A673 (cell line): Measurements from ENCODE around the gene ZC3H6. TPM values are rescaled to one million over a fixed set of nuclear protein-coding genes. Genes with fewer than 3 reads are reported as not detected.

ENCODE experiments used
- BruUV-seq: library from RNA; stranded (reverse); fragments of 400-500 nt; replicated peaks from 2 replicates; lab custom pipeline; 2021; lab: Mats Ljungman, UMichigan
- CTCF ChIA-PET: fragments of 300-600 bp; sonication (Branson Sonifier 250); formaldehyde crosslinking; loops from one replicate; lab custom pipeline; 2022; ENCODE audit warnings: antibody characterized with exemption; lab: Charles Lee
- POLR2A ChIA-PET: fragments of 300-600 bp; sonication (Branson Sonifier 250); formaldehyde crosslinking; loops from one replicate; lab custom pipeline; 2022; ENCODE audit warnings: antibody characterized with exemption; ENCODE audit not compliant: low non-redundant PET; lab: Charles Lee
- DNase-seq: peaks from one replicate; pipeline ENCODE4 v3.0.0-alpha.2; 2015; ENCODE audit warnings: low spot score
- H3K27ac ChIP-seq: fragments of 200-600 bp; sonication (generic); 2 replicates; pipeline ENCODE4 v1.5.1; 2016; ENCODE audit warnings: mixed run types, low read depth, mild to moderate bottlenecking, mixed read lengths, antibody characterized with exemption, low read length; ENCODE audit not compliant: poor library complexity, severe bottlenecking
- H3K27me3 ChIP-seq: fragments of 200-600 bp; sonication (generic); replicated peaks from 2 replicates; pipeline ENCODE4 v1.6.1; 2017; ENCODE audit warnings: mixed run types, low read depth, mild to moderate bottlenecking, mixed read lengths, antibody characterized with exemption, low read length; ENCODE audit not compliant: insufficient read depth, poor library complexity
- H3K36me3 ChIP-seq: fragments of 200-600 bp; sonication (generic); 2 replicates; pipeline ENCODE4 v1.6.1; 2016; ENCODE audit warnings: mixed run types, mild to moderate bottlenecking, mixed read lengths, antibody characterized with exemption, low read length; ENCODE audit not compliant: insufficient read depth, poor library complexity, severe bottlenecking
- H3K4me1 ChIP-seq: fragments of 200-600 bp; sonication (generic); 2 replicates; pipeline ENCODE4 v1.6.1; 2017; ENCODE audit warnings: mixed run types, mild to moderate bottlenecking, mixed read lengths, antibody characterized with exemption, low read length; ENCODE audit not compliant: insufficient read depth, poor library complexity, severe bottlenecking
- H3K4me3 ChIP-seq: fragments of 200-600 bp; sonication (generic); 2 replicates; pipeline ENCODE4 v1.5.1; 2016; ENCODE audit warnings: low read depth, mixed run types, mild to moderate bottlenecking, mixed read lengths, low read length; ENCODE audit not compliant: poor library complexity, severe bottlenecking
- H3K9me3 ChIP-seq: fragments of 200-600 bp; sonication (generic); 2 replicates; pipeline ENCODE4 v1.6.1; 2016; ENCODE audit warnings: mixed run types, low read depth, mild to moderate bottlenecking, mixed read lengths, antibody characterized with exemption, low read length; ENCODE audit not compliant: poor library complexity, severe bottlenecking
- EZH2 ChIP-seq: fragments of 200-600 bp; sonication (generic); IDR thresholded peaks from 2 replicates; pipeline ENCODE4 v1.6.1; 2017; ENCODE audit warnings: borderline replicate concordance, low read depth, mild to moderate bottlenecking, mixed read lengths, antibody characterized with exemption, low read length; ENCODE audit not compliant: poor library complexity, severe bottlenecking
- intact Hi-C: fragments of 100-400 bp; cut with micrococcal nuclease; formaldehyde crosslinking; loops from one replicate; pipeline ENCODE4 v1.10.0; 2022; ENCODE audit not compliant: unreplicated experiment
- total RNA-seq: library from RNA; stranded (reverse); gene quantifications from 2 replicates; pipeline ENCODE4 v1.2.3, GENCODE V29; 2021
- TF ChIP-seq, protein P1 (sequence below): fragments of 300-800, 200-600 bp; sonication (generic); conservative IDR thresholded peaks from 2 replicates; pipeline ENCODE4 v1.5.1; 2017; ENCODE audit warnings: low read depth, mild to moderate bottlenecking, antibody characterized with exemption, low read length, moderate library complexity, mixed read lengths

Gene ZC3H6
- total RNA-seq, 1 experiment from 2014 or later, result 7.6 TPM

DNA sequence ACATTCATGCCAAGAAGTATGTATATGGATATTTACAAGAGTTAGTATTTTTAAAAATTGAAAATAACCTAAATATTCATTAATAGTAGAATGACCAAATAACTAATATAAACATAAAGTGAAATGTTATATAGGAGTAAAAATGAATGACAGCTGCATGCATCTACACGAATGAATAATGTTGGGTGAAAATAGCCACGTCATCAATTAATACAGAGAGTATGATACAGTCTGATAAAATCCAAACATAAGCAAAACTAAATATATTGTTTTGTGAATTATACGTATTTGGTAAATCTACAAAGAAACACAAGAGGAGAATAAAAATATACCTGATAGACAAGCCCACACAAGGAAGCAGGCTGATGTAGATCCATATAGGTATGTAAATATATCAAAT, 45.0 kb upstream of the ZC3H6 start:
- Histone ChIP-seq H3K27me3 (no peaks in the 10 kb centered on the region), H3K4me1 (peaks cover 11% of the 10 kb centered on the region), H3K36me3 (peaks cover 9% of the 10 kb centered on the region), H3K9me3 (no peaks in the 10 kb centered on the region), H3K27ac (no peak overlapping the region), H3K4me3 (no peak overlapping the region)
- DNase-seq, result no peak
- TF ChIP-seq, protein P1, sequence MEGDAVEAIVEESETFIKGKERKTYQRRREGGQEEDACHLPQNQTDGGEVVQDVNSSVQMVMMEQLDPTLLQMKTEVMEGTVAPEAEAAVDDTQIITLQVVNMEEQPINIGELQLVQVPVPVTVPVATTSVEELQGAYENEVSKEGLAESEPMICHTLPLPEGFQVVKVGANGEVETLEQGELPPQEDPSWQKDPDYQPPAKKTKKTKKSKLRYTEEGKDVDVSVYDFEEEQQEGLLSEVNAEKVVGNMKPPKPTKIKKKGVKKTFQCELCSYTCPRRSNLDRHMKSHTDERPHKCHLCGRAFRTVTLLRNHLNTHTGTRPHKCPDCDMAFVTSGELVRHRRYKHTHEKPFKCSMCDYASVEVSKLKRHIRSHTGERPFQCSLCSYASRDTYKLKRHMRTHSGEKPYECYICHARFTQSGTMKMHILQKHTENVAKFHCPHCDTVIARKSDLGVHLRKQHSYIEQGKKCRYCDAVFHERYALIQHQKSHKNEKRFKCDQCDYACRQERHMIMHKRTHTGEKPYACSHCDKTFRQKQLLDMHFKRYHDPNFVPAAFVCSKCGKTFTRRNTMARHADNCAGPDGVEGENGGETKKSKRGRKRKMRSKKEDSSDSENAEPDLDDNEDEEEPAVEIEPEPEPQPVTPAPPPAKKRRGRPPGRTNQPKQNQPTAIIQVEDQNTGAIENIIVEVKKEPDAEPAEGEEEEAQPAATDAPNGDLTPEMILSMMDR, result no peak
- no peak for TF ChIP-seq EZH2
- ChIA-PET CTCF (no interaction called here), POLR2A (no interaction called here)
- no TSS peak for BruUV-seq
- intact Hi-C loops, result no loop called here

DNA sequence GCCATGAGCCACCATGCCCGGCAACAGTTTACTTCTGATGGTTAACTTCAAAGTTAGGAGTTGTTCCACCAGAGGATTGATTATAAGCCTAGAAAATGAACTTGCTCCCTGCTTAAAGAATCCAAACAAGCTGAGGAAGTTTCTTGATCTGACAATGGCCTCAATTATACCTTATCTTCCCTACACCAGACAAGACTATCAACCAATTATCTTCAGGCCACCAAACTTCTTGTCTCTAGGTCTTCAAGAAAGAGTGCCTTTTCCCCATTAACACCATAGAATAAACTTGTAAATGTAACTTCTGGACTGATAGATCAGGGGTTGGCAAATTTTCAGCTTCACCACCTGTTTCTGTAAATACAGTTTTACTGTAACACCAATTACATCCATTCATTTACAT, 35.5 kb upstream of the ZC3H6 start:
- ChIA-PET POLR2A (no interaction called here), CTCF (no interaction called here)
- no peak overlapping the region for H3K4me3 ChIP-seq
- peaks cover 6% of the 10 kb centered on the region for H3K36me3 ChIP-seq
- no peak for DNase-seq
- BruUV-seq, result no TSS peak
- no peaks in the 10 kb centered on the region for H3K9me3 ChIP-seq
- no peaks in the 10 kb centered on the region for H3K27me3 ChIP-seq
- intact Hi-C loops, result no loop called here
- H3K4me1 ChIP-seq, result no peaks in the 10 kb centered on the region
- TF ChIP-seq, protein P1, result no peak
- no peak for TF ChIP-seq EZH2
- H3K27ac ChIP-seq, result no peak overlapping the region

DNA sequence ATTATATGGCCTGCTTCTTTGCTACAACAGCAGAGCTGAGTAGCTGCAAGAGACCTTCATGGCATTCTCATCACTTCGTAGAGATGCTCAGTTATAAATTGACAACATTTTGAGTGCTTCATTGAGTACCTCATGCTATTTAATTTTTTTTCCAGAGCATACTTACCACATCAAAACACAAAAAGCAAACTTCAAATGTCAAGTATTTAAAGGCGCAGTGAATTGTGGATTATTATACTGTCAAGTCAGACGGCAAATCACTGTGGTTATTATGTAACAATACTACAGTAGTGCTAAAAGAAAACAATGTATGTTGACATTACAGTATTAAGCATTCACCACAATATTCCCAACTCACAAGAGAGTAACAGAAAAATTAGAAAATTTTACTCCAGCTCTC, 33.0 kb upstream of the ZC3H6 start:
- intact Hi-C loops, result no loop called here
- POLR2A ChIA-PET, result no interaction called here

More for the DNA sequence above, 33.0 kb upstream of the ZC3H6 start:
- TF ChIP-seq, protein P1, result no peak
- Histone ChIP-seq H3K27me3 (no peaks in the 10 kb centered on the region), H3K9me3 (peaks cover 4% of the 10 kb centered on the region), H3K27ac (no peak overlapping the region), H3K4me1 (no peaks in the 10 kb centered on the region), H3K4me3 (no peak overlapping the region), H3K36me3 (peaks cover 17% of the 10 kb centered on the region)
- CTCF ChIA-PET, result no interaction called here
- DNase-seq, result no peak
- no TSS peak for BruUV-seq
